VCaP (cell line): ENCODE results near the gene FAM43A.

ENCODE experiments used
- H3K27ac ChIP-seq: fragments of 450-650 bp; 2 replicates; pipeline ENCODE4 v1.5.1; 2017
- TF ChIP-seq, protein P1 (sequence below): fragments of 450-650 bp; conservative IDR thresholded peaks from 2 replicates; pipeline ENCODE4 v1.5.1; 2017; ENCODE audit warnings: mild to moderate bottlenecking, moderate library complexity

The FAM43A gene

DNA sequence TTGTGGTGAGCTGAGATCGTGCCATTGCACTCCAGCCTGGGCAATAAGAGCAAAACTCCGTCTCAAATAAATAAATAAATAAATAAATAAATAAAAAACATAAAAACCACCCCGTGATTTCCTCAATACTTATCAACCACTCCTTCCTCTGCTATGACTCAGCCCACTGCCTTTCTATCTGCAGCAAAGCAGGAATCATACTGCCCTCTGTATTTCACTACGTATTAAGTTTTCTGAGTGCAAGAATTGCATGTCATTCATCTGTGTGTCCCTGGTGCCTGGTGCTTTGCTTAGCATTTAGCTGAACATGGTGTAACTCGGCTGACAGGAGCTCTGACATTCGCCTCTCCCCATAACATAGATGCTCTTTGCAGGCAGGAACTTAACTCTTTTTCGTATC is 20.8 kb upstream of the FAM43A start:
- TF ChIP-seq, protein P1, sequence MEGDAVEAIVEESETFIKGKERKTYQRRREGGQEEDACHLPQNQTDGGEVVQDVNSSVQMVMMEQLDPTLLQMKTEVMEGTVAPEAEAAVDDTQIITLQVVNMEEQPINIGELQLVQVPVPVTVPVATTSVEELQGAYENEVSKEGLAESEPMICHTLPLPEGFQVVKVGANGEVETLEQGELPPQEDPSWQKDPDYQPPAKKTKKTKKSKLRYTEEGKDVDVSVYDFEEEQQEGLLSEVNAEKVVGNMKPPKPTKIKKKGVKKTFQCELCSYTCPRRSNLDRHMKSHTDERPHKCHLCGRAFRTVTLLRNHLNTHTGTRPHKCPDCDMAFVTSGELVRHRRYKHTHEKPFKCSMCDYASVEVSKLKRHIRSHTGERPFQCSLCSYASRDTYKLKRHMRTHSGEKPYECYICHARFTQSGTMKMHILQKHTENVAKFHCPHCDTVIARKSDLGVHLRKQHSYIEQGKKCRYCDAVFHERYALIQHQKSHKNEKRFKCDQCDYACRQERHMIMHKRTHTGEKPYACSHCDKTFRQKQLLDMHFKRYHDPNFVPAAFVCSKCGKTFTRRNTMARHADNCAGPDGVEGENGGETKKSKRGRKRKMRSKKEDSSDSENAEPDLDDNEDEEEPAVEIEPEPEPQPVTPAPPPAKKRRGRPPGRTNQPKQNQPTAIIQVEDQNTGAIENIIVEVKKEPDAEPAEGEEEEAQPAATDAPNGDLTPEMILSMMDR, result no peak
- no peak overlapping the region for H3K27ac ChIP-seq

DNA sequence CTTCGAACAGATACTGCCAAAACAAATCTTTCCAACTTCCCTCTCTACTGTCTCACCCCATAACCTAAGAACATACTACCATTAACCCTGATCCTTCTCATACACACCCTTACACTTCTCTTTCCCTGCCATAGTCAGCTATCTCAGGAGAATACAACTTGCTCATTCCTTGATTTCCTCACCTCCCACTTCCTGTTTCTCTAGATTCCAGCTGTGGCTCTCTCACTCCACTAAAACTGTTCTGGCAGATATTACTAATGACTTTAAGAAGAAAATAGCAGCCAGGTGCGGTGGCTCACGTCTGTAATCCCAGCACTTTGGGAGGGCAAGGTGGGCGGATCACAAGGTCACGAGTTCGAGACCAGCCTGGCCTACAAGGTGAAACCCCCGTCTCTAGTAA is 18.3 kb upstream of the FAM43A start:
- no peak overlapping the region for H3K27ac ChIP-seq
- TF ChIP-seq, protein P1, result no peak

DNA sequence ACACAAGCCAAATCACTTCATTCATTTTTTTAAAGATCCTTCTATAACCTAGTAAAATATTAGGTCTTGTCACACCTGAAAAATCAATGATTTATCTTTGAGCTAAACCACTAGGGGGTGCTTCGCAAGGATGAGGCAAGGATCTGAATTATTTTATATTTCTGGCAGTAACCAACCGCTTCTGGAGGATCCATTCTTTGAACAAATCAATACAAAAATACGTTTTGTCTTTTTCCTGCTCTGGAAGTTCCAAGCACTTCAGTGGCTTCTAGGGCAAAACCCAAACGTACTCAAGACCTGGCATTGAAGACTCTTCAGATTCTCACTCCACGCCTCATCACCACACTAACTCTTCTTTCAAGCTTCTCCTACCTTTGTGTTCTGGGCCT is 14.2 kb upstream of the FAM43A start:
- peak overlapping the region; percentile 94 for H3K27ac ChIP-seq
- TF ChIP-seq, protein P1, result peak; percentile 77

DNA sequence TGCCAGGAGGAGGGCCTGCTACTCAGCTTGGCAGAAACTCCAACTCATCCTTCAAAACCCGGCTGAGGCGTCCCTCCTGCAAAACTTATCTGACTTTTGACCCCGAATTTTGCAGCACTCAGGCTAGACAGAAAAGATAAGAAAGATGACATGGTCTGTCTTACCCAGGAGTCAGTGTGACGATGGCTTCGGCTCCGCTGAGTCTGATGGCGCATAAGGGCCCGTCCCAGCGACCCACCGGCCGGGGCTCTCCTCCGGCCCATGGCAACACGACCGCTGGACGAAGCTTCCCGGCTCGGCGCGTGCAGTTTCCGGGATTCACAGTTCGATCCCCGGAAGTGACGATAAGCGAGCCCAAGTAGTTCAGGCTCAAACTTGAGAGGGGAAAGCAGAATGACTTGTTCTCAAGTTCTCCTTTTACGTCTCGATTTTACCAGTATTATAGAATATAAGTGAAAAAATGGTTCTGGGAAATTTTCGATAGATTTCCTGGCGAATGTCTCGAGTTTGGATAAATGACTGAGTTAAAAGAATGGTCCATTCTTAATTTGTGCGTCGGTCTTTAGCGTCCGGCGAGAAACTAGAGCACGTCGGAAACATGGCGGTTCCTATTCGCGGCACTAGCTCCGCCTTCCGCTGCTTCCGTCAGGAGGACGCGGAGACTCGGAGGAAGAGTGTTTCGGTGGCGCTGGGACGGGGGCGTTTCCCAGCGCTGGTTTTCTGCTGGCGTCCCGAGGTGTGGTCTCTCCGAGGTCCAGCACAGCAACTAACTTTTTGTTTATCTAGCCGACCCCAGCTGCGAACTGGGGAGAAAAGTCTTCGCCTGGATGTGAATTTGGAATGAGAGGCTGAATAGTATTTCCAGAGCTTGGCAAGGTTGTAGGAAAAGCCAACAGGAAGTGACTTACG is 13.5 kb upstream of the FAM43A start, which contains the start of gene LSG1:
LSG1 (minus strand) TSS at position 292 of the 909 bp plus-strand sequence; CDS start at position 263, 29 bp downstream.
- TF ChIP-seq, protein P1, result no peak
- peak within 1 kb of the TSS; percentile 94 for H3K27ac ChIP-seq

DNA sequence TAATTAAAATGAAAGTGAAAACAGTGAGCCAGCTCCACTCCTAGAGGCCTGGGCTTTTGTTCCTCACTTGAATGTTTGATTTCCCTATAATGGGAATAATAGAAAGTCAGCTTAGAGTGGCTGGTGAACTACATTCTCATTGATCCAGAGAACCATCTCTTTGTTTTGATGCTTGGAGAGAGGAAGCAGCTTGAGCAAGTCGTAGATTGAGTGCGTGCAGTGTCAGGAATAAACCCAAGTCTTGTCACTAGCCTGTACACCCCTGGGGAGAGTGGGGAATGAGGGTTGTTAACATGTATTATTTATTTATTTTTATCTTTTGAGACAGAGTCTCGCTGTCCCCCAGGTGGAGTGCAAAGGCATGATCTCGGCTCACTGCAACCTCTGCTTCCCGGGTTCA is 12.8 kb upstream of the FAM43A start:
- TF ChIP-seq, protein P1, result no peak
- peak overlapping the region; percentile 94 for H3K27ac ChIP-seq

DNA sequence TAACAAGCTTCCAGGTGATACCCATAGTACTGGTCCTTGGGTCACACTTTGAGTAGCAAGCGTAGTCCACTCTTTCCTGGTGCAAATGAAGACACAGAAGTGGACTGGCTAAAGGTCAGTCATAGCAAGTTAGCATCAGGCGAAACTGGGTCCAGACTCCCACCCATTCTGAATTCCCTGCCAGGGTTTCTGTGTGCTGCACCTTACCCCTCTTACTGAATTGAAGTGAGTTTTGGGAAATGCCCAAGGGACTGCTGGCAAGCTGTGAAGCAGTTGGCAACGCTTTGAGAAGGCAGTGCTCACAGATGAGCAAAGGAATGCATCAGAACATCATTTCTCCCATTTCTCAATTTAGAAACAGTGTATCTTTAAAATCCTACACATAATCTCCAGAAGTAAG is 11.9 kb upstream of the FAM43A start:
- no peak overlapping the region for H3K27ac ChIP-seq
- TF ChIP-seq, protein P1, result no peak

DNA sequence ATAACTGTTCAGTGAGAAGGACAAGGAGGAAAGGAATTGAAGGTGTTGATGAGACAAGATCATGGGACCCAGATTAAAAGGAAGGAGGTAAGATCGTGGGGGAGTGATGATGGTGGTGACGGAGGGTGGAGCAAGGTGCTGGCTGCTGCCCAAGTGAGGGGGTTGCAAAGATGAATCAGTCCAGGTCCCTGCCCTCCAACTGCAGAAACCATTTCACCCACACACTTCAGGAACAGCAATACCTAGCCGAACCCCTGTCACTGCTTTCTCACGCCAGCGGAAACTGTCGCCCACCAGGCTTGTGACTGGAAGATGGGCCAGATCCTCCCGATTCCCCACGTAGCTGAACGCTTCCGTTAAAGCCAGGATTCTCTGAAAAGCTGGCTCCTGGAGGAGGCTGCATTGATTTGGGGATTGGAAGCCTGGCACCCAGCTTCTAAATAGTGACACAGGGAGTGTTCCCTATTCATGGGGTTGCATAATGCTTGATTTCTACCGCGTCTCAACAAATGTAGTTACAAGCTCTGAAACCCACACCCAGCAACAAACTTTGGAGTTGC is 10.5 kb upstream of the FAM43A start:
- TF ChIP-seq, protein P1, result no peak
- H3K27ac ChIP-seq, result no peak overlapping the region
